Cardiac septum (tissue), 1 donor: ENCODE measurements around the gene BCL7B. TPM values are rescaled to one million over a fixed set of nuclear protein-coding genes. Genes with fewer than 3 reads are reported as not detected.
"Not testable (repeated sequence)": the region's sequence is repeated elsewhere in the genome, so short reads cannot be mapped to it uniquely, and the experiment has no call there.

Experiments used
- DNase-seq: peaks from one replicate; pipeline ENCODE4 v3.0.0-alpha.2; 2020; ENCODE audit warnings: low spot score
- intact Hi-C: fragments of 100-400 bp; cut with DNase I; formaldehyde crosslinking; loops from one replicate; pipeline ENCODE4 v1.14.0; 2022
- total RNA-seq: library from RNA; stranded (reverse); fragmentation: NEBNext Ultra II Directional; extraction: Animal tissue kit (Norgen Biotek cat#: 25700); gene quantifications from one replicate; pipeline ENCODE4 v1.2.1, GENCODE V29; 2021
- donor health status: DM: no; HTN: no; CAD: no.

Gene BCL7B
- total RNA-seq, 1 donor from 2014 or later, result 68.9 TPM

DNA sequence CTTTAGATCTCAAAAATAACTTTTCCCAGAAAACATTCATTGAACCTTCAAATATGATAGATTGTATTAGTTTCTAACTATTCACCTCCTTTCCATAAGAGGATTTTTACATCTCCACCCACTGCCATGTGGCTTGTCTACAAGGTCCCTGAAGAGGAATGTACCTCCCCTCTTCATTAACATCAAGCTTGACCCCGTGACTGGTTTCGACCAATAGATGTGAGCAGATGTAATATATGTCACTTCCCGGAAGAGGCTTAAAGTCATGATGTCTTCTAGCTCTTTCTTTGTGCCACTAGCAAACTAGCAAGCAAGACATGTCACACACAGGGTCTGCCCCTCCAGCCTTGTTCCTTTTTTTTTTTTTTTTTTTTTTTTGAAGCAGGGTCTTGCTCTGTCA is 42.3 kb downstream of the BCL7B start:
- intact Hi-C loops, result no loop called here
- DNase-seq, result no peak

DNA sequence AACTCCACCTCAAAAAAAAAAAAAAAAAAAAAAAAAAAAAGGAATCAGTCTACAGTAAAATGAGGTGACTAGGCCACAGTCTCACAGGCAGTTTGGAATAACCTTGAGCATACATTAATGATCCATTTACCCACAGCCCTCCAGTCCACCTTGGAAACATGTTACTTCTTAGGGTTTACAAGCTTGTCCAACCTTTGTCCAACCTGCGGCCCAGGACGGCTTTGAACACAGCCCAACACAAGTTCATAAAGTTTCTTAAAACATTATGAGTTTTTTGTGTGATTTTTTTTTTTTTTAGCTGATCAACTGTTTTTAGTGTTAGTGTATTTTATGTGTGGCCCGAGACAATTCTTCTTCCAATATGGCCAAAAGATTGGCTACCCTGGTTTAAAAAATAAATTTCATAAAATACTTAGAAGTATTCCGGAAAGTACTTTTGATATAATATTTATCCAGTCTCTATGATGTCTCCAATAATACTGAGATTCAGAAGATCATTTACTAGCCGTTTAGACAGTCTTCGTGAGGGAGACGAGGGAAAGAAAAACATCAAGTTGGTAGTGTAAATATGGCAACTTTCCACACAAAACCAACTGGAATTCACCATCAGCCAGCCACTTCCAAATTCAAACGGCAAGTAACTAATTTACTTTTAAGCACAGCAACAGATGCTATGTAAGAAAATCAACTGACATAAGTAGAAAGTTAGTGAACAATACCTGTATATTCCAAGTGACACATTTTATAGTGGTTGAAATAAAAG is 45.3 kb downstream of the BCL7B start:
- no peak for DNase-seq

DNA sequence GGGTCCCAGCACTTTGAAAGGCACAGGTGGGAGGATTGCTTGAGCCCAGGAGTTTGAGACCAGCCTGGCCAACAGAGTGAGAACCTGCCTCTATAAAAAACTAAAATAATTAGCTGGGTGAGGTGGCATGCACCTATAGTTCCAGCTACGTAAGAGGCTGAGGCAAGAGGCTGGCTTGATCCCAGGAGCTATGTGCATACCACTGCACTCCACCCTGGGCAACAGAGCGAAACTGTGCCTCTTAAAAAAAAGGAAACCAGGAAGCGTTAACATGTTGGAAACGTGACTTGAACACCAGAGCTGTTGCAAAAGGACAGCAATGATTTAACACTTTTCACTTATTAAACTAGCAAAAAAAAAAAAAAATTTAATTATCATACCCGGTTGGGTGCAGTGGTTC is 48.0 kb downstream of the BCL7B start:
- intact Hi-C loops, result no loop called here
- DNase-seq, result no peak

More for the DNA sequence above, 45.3 kb downstream of the BCL7B start:
- intact Hi-C loops, result no loop called here

DNA sequence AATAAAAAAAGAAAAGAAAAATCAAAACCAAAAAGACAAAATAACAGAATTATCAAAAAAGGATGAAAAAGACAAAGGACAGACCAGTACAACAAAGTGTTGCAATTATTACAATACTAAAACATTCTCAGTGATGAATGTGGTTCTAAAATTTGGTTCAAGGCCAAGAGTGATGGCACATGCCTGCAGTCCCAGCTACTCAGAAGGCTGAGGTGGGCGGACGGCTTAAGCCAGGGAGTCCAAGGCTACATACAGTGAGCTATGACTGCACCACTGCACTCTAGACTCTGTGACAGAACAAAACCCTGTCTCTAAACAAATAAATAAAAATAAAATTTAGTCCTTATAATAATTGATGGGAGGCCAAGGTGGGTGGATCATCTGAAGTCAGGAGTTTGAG is 49.9 kb downstream of the BCL7B start:
- intact Hi-C loops, result no loop called here
- DNase-seq, result no peak

DNA sequence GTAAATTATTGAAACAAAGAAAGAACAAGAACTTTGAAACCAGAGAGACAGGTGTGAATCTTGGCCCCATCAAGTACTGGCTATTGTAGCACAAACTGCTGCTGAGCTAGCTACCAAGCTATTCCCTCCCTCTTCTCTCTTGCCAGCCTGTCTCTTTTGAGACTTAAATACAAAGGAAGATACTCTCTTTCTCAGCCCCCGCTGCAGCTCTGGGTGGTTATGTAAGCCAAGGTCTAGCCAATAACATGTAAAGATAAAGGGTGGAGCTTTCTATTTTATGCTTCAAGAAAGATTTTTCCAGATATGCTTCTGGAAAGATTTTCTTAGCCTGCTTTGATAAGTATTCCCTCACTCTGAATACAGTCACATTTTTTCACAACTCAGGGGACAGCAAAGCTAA is 52.6 kb downstream of the BCL7B start:
- no peak for DNase-seq
- intact Hi-C loops, result no loop called here

DNA sequence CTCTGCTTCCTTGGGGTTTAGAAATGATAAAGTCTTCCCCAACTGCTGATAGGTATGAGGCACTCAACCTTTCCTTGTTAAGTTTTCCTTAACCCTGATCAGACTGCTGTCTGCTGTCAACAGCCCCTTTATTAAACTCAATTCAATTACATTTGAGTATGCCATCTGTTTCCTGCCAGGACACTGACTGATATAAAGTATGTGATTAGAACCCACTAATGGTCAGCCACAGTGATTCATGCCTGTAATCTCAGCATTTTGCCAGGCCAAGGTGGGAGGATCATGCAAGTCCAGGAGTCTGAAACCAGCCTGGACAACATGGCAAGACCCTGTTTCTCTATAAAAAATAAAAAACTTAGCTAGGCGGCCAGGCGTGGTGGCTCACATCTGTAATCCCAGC is 53.5 kb downstream of the BCL7B start:
- no peak for DNase-seq
- intact Hi-C loops, result no loop called here

DNA sequence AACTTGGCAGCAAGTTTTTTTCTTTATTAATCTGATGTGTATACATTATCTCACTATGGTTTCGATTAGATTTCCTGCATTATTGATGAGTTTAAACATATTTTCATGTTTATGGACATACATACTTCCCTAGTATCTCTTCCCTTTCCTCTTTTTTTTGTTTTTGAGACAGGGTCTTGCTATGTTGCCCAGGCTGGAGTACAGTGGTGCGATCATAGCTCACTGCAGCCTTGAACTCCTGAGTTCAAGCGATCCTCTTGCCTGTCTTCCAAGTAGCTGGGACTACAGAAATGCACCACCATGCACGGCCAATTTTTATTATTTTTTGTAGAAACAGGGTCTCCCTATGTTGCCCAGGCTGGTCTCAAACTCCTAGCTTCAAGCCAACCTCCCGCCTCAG is 54.3 kb downstream of the BCL7B start:
- intact Hi-C loops, result no loop called here
- DNase-seq, result no peak

DNA sequence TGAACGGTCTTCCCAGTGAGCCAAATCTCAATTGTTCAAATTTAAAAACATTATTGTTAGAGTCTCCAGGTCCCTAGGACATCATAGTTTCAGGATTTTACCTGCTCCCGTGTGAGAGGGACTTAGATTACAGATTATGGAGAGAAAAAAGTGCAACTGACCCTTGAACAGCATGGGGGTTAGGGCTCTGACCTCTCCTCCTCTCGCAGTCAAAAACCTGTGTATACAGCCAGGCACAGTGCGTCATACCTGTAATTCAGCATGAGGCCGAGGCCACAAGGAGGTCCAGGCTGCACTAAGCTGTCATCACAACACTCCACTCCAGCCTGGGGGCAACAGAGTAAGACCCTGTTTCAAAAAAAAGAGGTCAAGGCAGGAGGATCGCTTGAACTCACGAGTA is 60.9 kb downstream of the BCL7B start:
- intact Hi-C loops, result no loop called here
- DNase-seq, result no peak

DNA sequence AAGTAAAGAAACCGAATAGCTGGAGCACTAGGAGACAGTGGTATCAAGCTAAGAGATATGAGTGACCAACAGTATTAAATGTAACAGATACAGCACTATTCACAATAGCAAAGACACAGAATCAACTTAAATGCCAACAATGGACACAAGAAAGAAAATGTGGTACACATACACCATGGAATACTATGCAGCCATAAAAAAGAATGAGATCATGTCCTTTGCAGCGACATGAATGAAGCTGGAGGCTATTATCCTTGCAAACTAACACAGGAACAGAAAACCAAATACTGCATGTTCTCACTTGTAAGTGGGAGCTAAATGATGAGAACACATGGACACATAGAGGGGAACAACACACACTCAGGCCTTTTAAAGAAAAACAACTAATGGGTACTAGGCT is 62.0 kb downstream of the BCL7B start:
- not testable (repeated sequence) for DNase-seq

DNA sequence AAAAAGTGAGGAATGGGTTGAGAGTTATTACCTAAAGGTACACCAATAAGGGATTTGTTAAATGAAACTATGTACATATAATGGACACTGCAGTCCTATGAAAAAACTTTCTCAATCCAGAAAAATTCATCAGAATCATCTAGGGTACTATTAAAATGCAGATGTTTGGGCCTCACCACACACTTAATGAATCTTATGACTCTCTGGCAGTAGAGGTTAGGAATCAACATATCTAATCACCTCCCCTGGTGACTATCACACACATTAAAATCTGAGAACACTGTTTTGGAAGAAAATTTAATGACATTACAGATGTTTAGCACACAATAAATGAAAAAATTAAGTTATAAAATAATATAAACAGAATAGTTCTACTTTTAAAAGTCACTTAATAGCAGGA is 67.5 kb downstream of the BCL7B start:
- intact Hi-C loops, result no loop called here
- no peak for DNase-seq

More for the DNA sequence above, 62.0 kb downstream of the BCL7B start:
- intact Hi-C loops, result not testable (repeated sequence)

DNA sequence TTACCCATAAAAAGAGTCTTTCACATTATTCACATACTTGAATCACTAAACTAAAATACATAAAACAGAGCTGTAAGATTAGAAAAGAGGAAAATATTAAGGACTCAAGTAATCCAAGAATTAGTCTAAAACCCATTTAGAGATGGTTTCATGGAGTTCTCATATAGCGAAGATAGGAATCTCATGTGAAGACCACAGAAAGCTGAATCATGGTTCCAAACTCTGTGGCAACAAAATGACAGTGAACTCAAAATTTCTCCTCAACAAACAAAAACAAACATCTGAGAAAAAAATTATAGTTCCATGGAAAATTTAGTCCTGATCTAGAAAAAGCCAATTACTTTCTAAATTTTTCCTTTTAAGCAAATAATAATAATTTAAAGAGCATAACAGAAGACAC is 70.0 kb downstream of the BCL7B start:
- intact Hi-C loops, result no loop called here
- DNase-seq, result no peak

Other genes with a start within 250 kb of the BCL7B start
- 15.5 TPM for gene NSUN5, start 248.9 kb downstream of the BCL7B start, total RNA-seq
- gene TRIM50, start 229.6 kb downstream of the BCL7B start, total RNA-seq, result not detected
- not detected for gene FKBP6, start 229.5 kb downstream of the BCL7B start, total RNA-seq
- 0.19 TPM for gene FZD9, start 123.9 kb downstream of the BCL7B start, total RNA-seq
- 45.7 TPM for gene BAZ1B, start 35.4 kb downstream of the BCL7B start, total RNA-seq
- 13.6 TPM for gene TBL2, start 20.9 kb upstream of the BCL7B start, total RNA-seq
- 0.65 TPM for gene MLXIPL, start 66.8 kb upstream of the BCL7B start, total RNA-seq
- 2.4 TPM for gene VPS37D, start 110.1 kb upstream of the BCL7B start, total RNA-seq
- gene DNAJC30, start 125.8 kb upstream of the BCL7B start, total RNA-seq, result 16.4 TPM
- gene BUD23, start 125.9 kb upstream of the BCL7B start, total RNA-seq, result 59.1 TPM
- gene STX1A, start 162.0 kb upstream of the BCL7B start, total RNA-seq, result 3.3 TPM
- gene ABHD11, start 181.1 kb upstream of the BCL7B start, total RNA-seq, result 31.6 TPM
- not detected for gene CLDN3, start 212.6 kb upstream of the BCL7B start, total RNA-seq